T-helper 2 cell treated with Interferon-gamma antibody and Interleukin-4, amounts not matched to agents 5 μg/mL and 100 μg/mL, for 36 hours (primary cell): ENCODE results near the gene PRICKLE2.

Experiments used
- DNase-seq: peaks from one replicate; pipeline ENCODE4 v3.0.0; 2021; ENCODE audit warnings: low spot score
- H3K27ac Mint-ChIP-seq: one replicate; pipeline ENCODE4 v1.8.0; 2021; ENCODE audit warnings: mild to moderate bottlenecking, mixed read lengths
- H3K27me3 Mint-ChIP-seq: one replicate; pipeline ENCODE4 v1.8.0; 2021; ENCODE audit warnings: low read depth, mixed read lengths
- H3K36me3 Mint-ChIP-seq: one replicate; pipeline ENCODE4 v1.8.0; 2021; ENCODE audit warnings: low read depth, mixed read lengths
- H3K4me1 Mint-ChIP-seq: one replicate; pipeline ENCODE4 v1.8.0; 2021; ENCODE audit warnings: low read depth, mixed read lengths
- H3K4me3 Mint-ChIP-seq: one replicate; pipeline ENCODE4 v1.8.0; 2022; ENCODE audit warnings: mild to moderate bottlenecking, moderate library complexity, mixed read lengths
- H3K9me3 Mint-ChIP-seq: one replicate; pipeline ENCODE4 v1.8.0; 2021; ENCODE audit warnings: mixed read lengths

PRICKLE2 gene

GRCh38 chr3:64047787-64048186, 177.5 kb downstream of the PRICKLE2 start:
- no peak overlapping the region for H3K4me3 Mint-ChIP-seq
- H3K9me3 Mint-ChIP-seq: no peaks in the 10 kb centered on the region
- no peaks in the 10 kb centered on the region for H3K36me3 Mint-ChIP-seq
- H3K27ac Mint-ChIP-seq: no peak overlapping the region
- H3K27me3 Mint-ChIP-seq: peaks cover 9% of the 10 kb centered on the region
- peaks cover 6% of the 10 kb centered on the region for H3K4me1 Mint-ChIP-seq
- DNase-seq: no peak

- Mint-ChIP-seq H3K27ac (no peak overlapping the region), H3K27me3 (peaks cover 9% of the 10 kb centered on the region), H3K9me3 (no peaks in the 10 kb centered on the region), H3K36me3 (no peaks in the 10 kb centered on the region), H3K4me3 (no peak overlapping the region), H3K4me1 (peaks cover 6% of the 10 kb centered on the region)
- no peak for DNase-seq
These were observed 178.2 kb downstream of the PRICKLE2 start for GRCh38 chr3:64046996-64047594.

GRCh38 chr3:64046592-64046991, 178.7 kb downstream of the PRICKLE2 start:
- Mint-ChIP-seq H3K36me3 (no peaks in the 10 kb centered on the region), H3K4me3 (no peak overlapping the region), H3K4me1 (peaks cover 6% of the 10 kb centered on the region), H3K27me3 (peaks cover 13% of the 10 kb centered on the region), H3K27ac (no peak overlapping the region), H3K9me3 (no peaks in the 10 kb centered on the region)
- DNase-seq: no peak

GRCh38 chr3:64042952-64043351, 182.3 kb downstream of the PRICKLE2 start:
- H3K4me3 Mint-ChIP-seq: no peak overlapping the region
- no peak overlapping the region for H3K27ac Mint-ChIP-seq
- DNase-seq: no peak
- H3K27me3 Mint-ChIP-seq: peaks cover 24% of the 10 kb centered on the region
- H3K36me3 Mint-ChIP-seq: no peaks in the 10 kb centered on the region
- H3K4me1 Mint-ChIP-seq: no peaks in the 10 kb centered on the region
- H3K9me3 Mint-ChIP-seq: no peaks in the 10 kb centered on the region
